ENCODE data around the gene CSK.

The CSK gene

GRCh38 chr15:74801311-74801997 is 19.6 kb downstream of the CSK start:
- DNase-seq (ENCODE audit: low read depth in 2 of 2): no peak

GRCh38 chr15:74802290-74802689 is 20.4 kb downstream of the CSK start:
- no peak for DNase-seq (ENCODE audit: low read depth in 2 of 2)

GRCh38 chr15:74802862-74803447 is 21.1 kb downstream of the CSK start:
- DNase-seq (ENCODE audit: low read depth in 2 of 2): no peak

- DNase-seq (ENCODE audit: low read depth in 2 of 2): no peak
Observed at GRCh38 chr15:74804935-74805334, 23.1 kb downstream of the CSK start.

GRCh38 chr15:74807282-74807681 is 25.4 kb downstream of the CSK start:
- DNase-seq (ENCODE audit: low read depth in 2 of 2): no peak

- DNase-seq (ENCODE audit: low read depth in 2 of 2): no peak
Observed at GRCh38 chr15:74808078-74808839, 26.4 kb downstream of the CSK start.

GRCh38 chr15:74808840-74809229 is 27.0 kb downstream of the CSK start:
- no peak for DNase-seq (ENCODE audit: low read depth in 2 of 2)

- no peak for DNase-seq (ENCODE audit: low read depth in 2 of 2)
Observed at GRCh38 chr15:74809242-74809641, 27.4 kb downstream of the CSK start.

GRCh38 chr15:74809956-74810355 is 28.1 kb downstream of the CSK start:
- no peak for DNase-seq (ENCODE audit: low read depth in 2 of 2)

- no peak for DNase-seq (ENCODE audit: low read depth in 2 of 2)
Observed at GRCh38 chr15:74812533-74812932, 30.7 kb downstream of the CSK start, which contains the start of gene LMAN1L. TSS of gene LMAN1L (plus strand) at chr15:74812835. CDS start at chr15:74812855, 20 bp downstream.

- DNase-seq (ENCODE audit: low read depth in 2 of 2): no peak
Observed at GRCh38 chr15:74815121-74815934, 33.4 kb downstream of the CSK start.

GRCh38 chr15:74815961-74816360 is 34.1 kb downstream of the CSK start:
- DNase-seq (ENCODE audit: low read depth in 2 of 2): no peak

GRCh38 chr15:74816624-74817369 is 34.9 kb downstream of the CSK start:
- DNase-seq (ENCODE audit: low read depth in 2 of 2): no peak

- no peak for DNase-seq (ENCODE audit: low read depth in 2 of 2)
Observed at GRCh38 chr15:74817370-74817737, 35.5 kb downstream of the CSK start.

GRCh38 chr15:74820056-74820455 is 38.2 kb downstream of the CSK start:
- no peak for DNase-seq (ENCODE audit: low read depth in 2 of 2)

- DNase-seq (ENCODE audit: low read depth in 2 of 2): no peak
Observed at GRCh38 chr15:74821091-74821789, 39.4 kb downstream of the CSK start.

GRCh38 chr15:74821790-74822158 is 39.9 kb downstream of the CSK start:
- DNase-seq (ENCODE audit: low read depth in 2 of 2): no peak

GRCh38 chr15:74822233-74822632 is 40.4 kb downstream of the CSK start:
- no peak for DNase-seq (ENCODE audit: low read depth in 2 of 2)

- DNase-seq (ENCODE audit: low read depth in 2 of 2): no peak
Observed at GRCh38 chr15:74823324-74823723, 41.4 kb downstream of the CSK start.

- DNase-seq (ENCODE audit: low read depth in 2 of 2): no peak
Observed at GRCh38 chr15:74824976-74825375, 43.1 kb downstream of the CSK start.

GRCh38 chr15:74825866-74826265 is 44.0 kb downstream of the CSK start:
- no peak for DNase-seq (ENCODE audit: low read depth in 2 of 2)
